Raji (cell line): ENCODE measurements around the gene CYP17A1.

Source experiments
- POLR2A ChIP-seq: IDR thresholded peaks from 2 replicates; pipeline ENCODE4 v1.6.1; 2011; ENCODE audit warnings: low read depth, low read length, control low read depth; ENCODE audit not compliant: insufficient read depth

CYP17A1 gene

DNA sequence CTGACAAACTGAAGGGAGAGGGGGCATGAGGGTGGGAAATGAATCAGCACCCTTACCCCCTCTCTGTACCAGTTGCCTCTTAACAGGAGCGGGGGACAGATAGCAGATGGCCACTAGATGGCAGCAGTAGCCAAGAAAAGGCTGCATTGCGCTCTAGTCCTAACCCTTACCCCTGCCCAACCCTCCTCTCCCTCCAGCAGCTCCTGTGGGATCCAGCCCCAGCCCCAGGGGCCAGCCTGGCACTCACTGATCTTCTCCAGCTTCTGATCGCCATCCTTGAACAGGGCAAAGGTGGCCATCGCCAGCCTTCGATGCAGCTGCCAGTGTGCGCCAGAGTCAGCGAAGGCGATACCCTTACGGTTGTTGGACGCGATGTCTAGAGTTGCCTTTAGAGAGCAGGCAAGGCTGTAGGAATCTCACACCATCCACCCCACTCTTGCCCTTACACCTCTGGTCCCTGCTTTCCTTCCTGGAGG, 2.2 kb downstream of the CYP17A1 start:
- no peak for TF ChIP-seq POLR2A

DNA sequence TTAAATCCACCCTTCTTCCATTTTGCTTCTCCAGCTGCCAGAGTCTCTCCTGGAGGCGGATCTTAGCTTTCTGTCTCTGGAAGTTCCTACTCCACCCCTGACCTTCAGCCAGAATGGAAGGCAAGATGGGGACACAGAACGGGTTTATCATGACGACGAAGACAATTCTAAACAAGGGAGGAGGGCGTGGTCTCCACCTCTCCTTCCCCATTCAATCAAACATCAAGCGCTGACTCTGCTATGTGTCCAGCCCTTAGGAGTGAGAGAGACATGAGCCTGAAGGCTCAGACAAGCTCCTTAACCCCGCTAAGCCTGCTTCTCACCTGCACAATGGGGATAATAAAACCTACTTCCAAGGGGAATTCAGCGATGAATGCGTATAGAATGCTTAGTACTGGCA, 3.1 kb downstream of the CYP17A1 start:
- TF ChIP-seq POLR2A: no peak

DNA sequence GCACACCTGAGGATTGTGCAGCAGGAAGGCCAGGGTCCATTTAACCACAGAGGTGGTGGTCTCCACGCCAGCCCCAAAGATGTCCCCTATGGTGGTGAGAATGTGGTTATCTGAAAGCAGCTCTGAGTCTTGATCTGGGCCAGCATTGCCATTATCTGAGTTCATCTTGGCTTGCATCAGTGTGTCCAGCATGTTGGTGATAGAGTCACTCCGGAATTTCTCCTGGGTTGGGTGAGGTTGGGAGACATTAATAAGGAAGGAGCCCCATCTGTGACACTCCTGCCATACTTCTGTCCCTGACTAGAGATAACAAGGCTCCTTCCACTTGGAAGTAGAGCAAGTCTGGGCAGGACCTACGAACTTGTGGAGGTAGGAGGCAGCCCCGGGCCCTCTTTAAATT, 4.2 kb downstream of the CYP17A1 start:
- TF ChIP-seq POLR2A: no peak

DNA sequence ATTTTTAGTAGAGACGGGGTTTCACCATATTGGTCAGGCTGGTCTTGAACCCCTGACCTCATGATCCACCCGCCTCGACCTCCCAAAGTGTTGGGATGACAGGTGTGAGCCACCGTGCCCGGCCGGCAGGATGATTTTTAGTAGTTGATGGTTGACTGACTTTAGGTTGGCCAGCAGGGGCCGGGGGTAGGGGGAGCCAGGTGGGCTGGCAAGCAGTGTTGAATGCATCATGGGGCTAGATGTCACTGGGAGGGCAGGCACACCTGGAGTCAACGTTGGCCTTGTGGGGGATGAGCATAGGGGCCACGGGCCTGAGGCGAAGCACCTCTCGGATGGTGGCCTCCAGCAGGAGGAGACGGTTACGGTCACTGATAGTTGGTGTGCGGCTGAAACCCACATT, 5.0 kb downstream of the CYP17A1 start:
- no peak for TF ChIP-seq POLR2A

DNA sequence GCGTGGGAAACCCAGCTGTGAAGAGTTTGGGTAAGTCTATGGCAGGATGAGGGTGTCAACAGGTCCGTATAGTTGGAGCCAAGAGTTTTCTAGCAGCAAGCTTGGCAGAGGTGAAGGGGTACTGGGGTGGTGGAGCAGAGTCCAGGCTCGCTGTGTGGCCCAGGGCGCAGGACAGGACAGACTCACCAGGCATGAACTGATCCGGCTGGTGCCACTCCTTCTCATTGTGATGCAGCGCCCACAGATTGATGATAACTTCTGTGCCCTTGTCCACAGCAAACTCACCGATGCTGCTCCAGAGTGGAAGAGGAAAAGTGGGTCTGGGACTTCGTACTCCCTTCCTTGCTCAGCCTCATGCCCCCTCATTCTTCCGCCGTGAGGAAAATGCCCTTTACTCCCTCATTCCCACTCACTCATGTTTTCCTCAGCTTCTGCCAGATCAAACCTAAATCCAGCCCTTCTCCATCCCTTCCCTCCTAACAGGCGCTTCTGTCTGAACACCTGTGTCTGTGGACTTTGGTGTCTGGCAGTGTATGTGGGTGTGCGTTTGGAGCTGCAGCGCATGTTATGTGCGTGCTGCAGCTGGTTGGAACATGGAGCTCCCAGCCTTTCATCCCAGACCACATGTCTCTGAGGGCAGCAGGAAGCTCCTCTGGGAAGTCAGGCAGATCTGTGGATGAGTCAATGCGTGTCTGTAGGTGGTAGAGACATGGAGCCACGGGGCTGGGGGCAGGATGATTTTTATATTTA, 5.7 kb downstream of the CYP17A1 start:
- TF ChIP-seq POLR2A: no peak

DNA sequence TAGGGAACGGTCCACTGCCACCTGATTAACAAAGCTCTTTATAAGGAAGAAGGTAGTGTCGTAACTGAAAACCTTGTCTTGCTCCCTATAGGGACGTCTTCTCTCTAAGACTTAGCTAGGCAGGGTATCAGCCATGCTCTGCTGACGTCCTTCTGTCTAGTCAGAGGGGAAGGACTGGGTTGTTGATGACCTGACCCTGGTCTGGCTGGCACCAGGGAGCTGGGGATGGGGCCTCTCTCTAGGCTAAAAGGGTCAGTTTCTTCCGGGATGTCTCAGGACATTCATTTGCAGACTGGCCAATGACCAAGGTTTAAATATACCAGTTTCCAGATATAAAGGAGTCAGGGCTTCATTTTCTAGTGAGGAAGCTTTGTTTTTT, 9.6 kb downstream of the CYP17A1 start:
- TF ChIP-seq POLR2A: no peak

DNA sequence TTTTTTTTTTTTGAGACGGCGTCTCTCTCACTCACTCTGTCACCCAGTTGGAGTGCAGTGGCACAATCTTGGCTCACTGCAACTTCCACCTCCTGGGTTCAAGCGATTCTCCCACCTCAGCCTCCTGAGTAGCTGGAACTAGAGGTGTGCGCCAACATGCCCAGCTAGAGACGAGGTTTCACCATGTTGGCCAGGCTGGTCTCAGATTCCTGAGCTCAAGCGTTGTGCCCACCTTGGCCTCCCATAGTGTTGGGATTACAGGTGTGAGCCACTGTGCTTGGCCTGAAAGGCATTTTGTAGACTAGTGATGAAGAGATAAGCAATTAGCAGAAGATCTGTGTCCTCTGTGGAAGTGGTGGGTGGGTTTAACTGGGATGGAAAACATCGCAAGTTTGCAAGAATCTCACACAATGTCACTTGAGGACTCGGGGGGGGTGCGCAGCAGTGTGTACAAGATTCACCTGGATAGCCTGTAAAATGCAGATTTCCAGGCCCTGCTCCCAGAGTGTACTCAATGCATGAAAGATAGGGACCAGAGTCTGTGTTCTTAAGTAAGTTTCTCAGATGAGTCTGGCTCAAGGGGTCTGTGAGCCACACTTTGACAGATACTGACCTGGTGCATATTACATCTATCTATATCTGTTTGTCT, 10.9 kb downstream of the CYP17A1 start:
- no peak for TF ChIP-seq POLR2A

DNA sequence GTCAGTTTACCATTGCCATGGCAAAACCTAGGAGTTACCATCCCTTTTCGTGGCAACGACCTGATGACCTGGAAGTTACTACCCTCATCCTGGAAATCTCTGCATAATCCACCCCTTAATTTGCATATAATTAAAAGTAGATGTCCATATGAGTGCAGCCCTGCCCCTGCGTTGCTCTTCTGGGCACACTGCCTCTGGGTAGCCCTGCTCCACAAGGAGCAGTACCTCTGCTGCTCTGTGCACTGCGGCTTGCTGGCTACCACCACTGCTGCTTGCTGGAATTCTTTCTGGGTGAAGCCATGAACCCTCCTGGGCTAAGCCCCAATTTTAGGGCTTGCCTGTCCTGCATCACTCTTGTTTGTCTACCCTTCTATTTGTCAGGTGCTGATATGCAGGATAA, 12.5 kb downstream of the CYP17A1 start:
- no peak for TF ChIP-seq POLR2A

DNA sequence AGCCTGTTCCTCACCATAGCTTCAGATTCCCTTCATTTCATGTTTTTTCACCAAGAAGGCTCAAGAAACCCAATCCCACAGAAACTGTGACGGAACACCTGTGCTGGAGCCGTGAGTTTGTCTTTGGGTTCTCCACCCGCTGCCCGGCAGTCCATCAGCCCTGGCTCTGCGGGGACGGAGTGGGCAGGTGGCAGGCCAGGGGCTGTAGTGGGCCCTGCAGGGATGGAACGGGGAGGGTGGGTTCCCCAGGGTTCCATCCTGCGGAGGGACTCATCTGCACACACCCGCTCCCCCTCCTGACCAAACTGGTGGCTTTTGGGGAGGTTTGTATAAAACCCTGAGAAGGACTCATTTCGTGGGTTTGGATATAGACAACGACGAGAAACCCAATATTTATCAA, 15.0 kb downstream of the CYP17A1 start:
- no peak for TF ChIP-seq POLR2A

DNA sequence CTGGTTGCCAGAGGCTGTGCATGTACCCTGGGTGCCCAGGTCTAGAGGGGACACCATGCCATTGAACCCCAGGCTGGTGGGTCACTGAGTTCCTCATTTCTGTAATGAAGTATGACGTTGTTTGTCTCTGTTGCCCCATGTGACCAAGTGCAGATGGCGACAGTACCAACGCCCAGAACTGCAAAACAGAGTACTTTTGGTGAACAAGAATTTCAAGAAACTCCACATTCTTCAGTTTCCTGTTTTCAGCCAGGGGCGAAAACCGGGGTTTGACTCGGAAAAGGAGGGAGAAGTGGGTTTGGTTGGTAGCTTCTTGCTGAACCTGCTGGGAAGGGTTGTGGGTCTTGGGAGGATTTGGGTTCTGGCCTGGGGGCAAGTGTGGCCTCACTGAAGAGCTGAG, 18.2 kb downstream of the CYP17A1 start:
- no peak for TF ChIP-seq POLR2A

DNA sequence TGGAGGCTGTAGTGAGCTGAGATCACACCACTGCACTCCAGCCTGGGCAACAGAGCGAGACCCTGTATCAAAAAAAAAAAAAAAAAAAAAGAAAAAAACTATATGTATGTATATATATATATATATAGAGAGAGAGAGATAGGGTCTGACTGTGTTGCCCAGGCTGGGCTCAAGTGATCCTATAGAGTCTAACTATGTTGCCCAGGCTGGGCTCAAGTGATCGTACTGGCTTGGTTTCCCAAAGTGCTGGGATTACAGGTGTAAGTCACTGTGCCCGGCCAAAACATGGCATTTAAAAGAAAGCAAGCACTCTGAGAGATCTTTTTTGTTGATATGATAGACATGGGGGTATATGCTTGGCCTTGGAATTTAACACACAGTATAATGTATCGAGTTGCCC, 20.0 kb downstream of the CYP17A1 start:
- TF ChIP-seq POLR2A: no peak

DNA sequence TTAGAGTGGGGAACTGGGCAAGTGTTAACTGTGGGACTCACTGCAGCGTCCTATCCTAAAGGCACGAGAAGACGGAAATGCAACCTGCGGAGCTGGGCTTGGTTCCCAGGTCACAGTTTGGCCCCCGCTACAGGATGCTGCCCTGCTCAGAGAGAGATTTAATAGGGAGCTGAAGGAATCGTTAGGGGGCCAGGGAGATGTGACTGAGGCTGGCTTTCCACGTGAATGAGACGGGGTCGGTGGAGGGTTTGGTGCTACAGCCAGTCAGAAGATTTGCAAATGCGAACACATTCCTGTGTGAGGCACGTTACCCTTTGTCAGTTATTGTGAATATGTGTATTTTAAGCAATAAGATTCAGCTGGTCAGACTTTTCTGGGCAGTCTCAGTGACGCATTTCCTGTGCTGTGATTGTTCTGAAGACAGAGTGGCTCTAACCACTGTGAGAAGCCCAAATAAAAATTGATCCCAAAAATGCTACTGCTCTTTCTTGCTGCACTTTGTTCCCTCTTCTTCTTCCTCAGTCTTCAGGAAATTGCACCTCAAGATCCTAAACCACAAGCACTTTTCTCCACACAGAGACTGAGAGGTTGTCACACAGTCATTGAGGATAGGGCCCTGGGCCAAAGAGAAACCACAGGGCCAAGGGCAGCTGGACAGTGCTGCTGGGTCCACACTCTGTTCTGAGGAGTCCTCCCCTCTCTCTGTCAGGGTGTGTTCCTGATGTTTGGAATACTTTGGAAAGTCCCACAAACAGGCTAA, 21.2 kb downstream of the CYP17A1 start:
- TF ChIP-seq POLR2A: no peak

DNA sequence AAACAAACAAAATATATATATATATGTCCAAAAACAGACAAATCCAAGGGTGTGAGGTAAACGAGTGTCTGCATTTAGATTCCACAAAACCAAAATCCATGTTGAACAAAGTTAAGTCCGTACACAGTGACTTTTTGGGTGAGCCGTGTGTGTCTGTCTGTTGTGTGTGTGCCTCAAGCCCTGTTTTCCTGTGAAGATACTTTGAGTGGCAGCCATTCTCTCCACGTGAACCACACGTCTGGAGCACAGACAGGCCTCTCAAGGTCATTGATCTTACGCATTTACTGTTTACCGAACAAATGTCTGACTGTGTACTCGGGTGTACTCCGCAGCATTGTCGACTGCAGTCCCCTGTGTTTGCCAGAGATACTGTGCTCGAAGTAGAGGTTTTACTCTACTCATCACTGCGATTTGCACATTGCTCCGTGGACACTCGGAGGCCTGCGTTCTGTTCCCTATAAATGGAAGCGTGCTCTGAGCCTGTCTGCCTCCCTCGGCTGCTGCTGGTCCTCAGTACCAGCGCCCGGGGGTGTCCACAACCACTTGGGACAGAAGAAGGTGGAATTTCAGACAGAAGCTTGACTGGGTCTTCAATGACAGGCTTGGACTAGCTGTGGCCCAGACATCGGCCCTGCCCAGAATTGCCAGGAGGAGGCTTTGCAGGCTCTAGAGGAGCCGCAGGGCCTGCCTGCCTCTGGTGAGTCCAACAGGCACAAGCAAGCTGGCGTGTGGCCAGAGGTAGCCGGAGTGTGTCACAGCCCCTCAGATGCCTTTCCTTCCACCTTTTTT, 22.1 kb downstream of the CYP17A1 start:
- TF ChIP-seq POLR2A: no peak

DNA sequence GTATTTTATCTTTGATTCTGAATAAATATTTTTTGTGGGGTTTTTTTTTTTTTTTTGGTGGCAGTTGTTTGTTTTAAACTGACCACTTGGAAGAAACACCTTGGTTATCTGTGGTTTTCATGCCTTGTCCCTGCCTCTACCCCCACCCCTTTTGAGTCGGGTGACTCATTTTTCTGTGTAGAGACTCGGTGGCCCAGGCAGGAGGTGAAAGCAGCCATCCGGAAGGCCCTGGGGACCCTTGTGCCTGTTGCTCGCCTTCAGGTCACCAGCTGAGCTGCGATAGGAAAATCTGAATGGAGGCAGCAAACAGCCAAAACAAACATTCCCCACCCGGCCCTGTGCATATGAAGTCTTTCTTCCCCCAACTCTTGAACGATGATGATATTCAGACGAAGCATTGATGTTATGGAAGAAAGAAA, 22.8 kb downstream of the CYP17A1 start:
- no peak for TF ChIP-seq POLR2A
